Immature natural killer cell (primary cell): ENCODE data around the gene SPOUT1. TPM values are rescaled to one million over a fixed set of nuclear protein-coding genes. Genes with fewer than 3 reads are reported as not detected.
A peak's percentile ranks its signal among the peaks of the same experiment; 100 is the strongest.
"Not testable (repeated sequence)": the region's sequence is repeated elsewhere in the genome, so short reads cannot be mapped to it uniquely, and the experiment has no call there.

Experiments used
- DNase-seq, 3 donors: peaks; one replicate each; pipeline ENCODE4 v3.0.0; 2022; ENCODE audit warnings: mixed read lengths in 1 of 3
- H3K27ac Mint-ChIP-seq, 6 donors: one replicate each; pipeline ENCODE4 v1.8.0; 2020; ENCODE audit warnings: mixed read lengths in 6 of 6, mild to moderate bottlenecking in 5 of 6, inconsistent platforms in 4 of 6, moderate library complexity in 3 of 6
- H3K27me3 Mint-ChIP-seq, 3 donors: one replicate each; pipeline ENCODE4 v1.8.0; 2020 to 2021; ENCODE audit warnings: low read depth in 3 of 3, mild to moderate bottlenecking in 3 of 3, mixed read lengths in 3 of 3, moderate library complexity in 3 of 3, inconsistent platforms in 1 of 3
- H3K36me3 Mint-ChIP-seq, 3 donors: one replicate each; pipeline ENCODE4 v1.8.0; 2020; ENCODE audit warnings: mixed read lengths in 3 of 3, inconsistent platforms in 2 of 3, mild to moderate bottlenecking in 2 of 3
- H3K4me1 Mint-ChIP-seq, 2 donors: one replicate each; pipeline ENCODE4 v1.8.0; 2020; ENCODE audit warnings: inconsistent platforms in 2 of 2, mild to moderate bottlenecking in 2 of 2, mixed read lengths in 2 of 2, moderate library complexity in 1 of 2
- H3K4me3 Mint-ChIP-seq, 5 donors: one replicate each; pipeline ENCODE4 v1.8.0; 2020; ENCODE audit warnings: mild to moderate bottlenecking in 5 of 5, mixed read lengths in 5 of 5, inconsistent platforms in 3 of 5, moderate library complexity in 3 of 5
- H3K9me3 Mint-ChIP-seq, 6 donors: one replicate each; pipeline ENCODE4 v1.8.0; 2020; ENCODE audit warnings: mild to moderate bottlenecking in 6 of 6, mixed read lengths in 6 of 6, inconsistent platforms in 4 of 6, moderate library complexity in 3 of 6
- polyA plus RNA-seq, 3 donors: library from polyadenylated mRNA; unstranded; fragments of 300-500 nt; fragmentation: Illumina TruSeq; gene quantifications; one replicate each; pipeline ENCODE4 v1.2.3, GENCODE V29; 2021

SPOUT1 gene, protein sequence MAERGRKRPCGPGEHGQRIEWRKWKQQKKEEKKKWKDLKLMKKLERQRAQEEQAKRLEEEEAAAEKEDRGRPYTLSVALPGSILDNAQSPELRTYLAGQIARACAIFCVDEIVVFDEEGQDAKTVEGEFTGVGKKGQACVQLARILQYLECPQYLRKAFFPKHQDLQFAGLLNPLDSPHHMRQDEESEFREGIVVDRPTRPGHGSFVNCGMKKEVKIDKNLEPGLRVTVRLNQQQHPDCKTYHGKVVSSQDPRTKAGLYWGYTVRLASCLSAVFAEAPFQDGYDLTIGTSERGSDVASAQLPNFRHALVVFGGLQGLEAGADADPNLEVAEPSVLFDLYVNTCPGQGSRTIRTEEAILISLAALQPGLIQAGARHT
- 10 to 100 TPM; 54.2 to 82.1 (median 64.7) TPM for polyA plus RNA-seq

DNA sequence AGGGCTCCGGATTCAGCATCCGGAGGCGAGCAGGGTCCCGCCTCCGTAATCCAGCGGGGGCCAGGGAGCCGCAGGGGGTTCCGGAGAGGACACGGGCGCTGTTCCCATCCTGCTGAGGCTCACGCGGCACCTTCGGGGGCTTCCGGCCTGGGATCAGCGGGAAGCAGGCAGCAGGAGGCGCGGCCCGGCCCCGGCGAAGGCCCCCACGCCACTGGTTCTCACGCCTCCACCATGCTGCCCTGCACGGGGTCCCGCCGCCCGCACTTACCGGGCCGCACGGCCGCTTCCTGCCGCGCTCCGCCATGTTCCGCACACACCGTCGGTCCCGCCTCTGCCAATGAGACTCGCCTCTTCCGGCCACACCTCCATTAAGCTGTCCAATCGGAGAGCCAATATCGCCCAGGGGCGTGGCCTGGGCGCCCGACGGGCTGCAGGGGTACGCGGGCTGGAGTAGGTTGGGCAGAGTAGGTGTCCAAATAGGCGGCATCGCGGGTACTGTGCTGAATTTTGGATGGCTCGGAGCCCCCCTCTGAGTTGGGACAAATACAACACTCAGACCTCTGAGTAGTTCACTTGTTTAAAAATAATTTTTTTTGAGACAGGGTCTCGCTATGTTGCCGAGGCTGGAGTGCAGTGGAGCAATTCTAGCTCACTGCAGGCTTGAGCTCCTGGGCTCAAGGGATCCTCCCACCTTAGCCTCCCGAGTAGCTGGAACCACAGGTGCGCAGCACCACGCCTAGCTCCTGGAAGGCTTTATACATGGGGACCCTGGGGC, at the start of gene SPOUT1:
Gene SPOUT1 (minus strand): TSS at position 318 of the 775 bp plus-strand sequence. CDS start 14 bp downstream, at position 304.
- Mint-ChIP-seq H3K4me1 (peaks cover 27 to 33% of the 10 kb centered on the region in 2 donors), H3K4me3 (peak within 1 kb of the TSS; percentile 90 to 99 (median 97)), H3K27me3 (peaks cover 2 to 7% (median 2%) of the 10 kb centered on the region in 3 donors), H3K27ac (peak within 1 kb of the TSS; percentile 82 to 98 (median 94)), H3K36me3 (peaks cover 0 to 4% (median 4%) of the 10 kb centered on the region in 3 donors), H3K9me3 (no peaks in the 10 kb centered on the region)
- peak; percentile 92 to 95 (median 93) for DNase-seq

DNA sequence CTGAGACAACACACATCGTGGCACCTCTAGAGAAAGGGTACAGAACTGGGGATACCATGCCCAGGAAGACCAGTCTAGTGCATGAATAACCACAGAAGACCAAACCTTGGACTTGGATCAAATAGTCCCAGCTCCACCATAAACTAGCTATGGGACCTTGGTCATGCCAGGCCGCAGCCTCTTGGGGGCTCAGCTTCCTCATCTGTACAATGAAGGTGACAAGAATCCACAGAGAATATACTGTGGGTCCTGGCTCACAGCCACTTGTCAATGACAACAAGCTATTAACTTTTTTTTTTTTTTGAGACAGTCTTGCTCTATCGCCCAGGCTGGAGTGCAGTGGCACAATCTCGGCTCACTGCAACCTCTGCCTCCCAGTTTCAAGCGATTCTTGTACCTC, 48.3 kb upstream of the SPOUT1 start:
- Mint-ChIP-seq H3K36me3 (no peaks in the 10 kb centered on the region), H3K4me1 (peaks cover 18 to 22% of the 10 kb centered on the region in 2 donors), H3K27ac (no peak overlapping the region), H3K27me3 (peaks cover 6 to 8% (median 7%) of the 10 kb centered on the region in 3 donors), H3K4me3 (no peak overlapping the region), H3K9me3 (no peaks in the 10 kb centered on the region)
- DNase-seq, result no peak

DNA sequence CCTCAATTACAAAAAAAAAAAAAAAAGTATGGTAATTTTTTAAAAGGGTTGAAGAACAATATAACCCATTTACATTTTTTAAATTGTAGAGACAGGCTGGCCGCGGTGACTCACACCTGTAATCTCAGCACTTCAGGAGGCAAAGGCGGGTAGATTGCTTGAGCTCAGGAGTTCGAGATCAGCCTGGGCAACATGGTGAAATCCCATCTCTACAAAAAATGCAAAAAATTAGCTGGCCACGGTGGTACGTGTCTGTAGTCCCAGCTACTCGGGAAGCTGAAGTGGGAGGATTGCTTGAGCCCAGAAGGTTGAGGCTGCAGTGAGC, 41.3 kb upstream of the SPOUT1 start:
- H3K27me3 Mint-ChIP-seq, H3K27ac Mint-ChIP-seq, DNase-seq, H3K4me3 Mint-ChIP-seq, H3K4me1 Mint-ChIP-seq, H3K9me3 Mint-ChIP-seq: not testable (repeated sequence)
- H3K36me3 Mint-ChIP-seq, result peaks cover 0 to 12% (median 4%) of the 10 kb centered on the region in 3 donors

DNA sequence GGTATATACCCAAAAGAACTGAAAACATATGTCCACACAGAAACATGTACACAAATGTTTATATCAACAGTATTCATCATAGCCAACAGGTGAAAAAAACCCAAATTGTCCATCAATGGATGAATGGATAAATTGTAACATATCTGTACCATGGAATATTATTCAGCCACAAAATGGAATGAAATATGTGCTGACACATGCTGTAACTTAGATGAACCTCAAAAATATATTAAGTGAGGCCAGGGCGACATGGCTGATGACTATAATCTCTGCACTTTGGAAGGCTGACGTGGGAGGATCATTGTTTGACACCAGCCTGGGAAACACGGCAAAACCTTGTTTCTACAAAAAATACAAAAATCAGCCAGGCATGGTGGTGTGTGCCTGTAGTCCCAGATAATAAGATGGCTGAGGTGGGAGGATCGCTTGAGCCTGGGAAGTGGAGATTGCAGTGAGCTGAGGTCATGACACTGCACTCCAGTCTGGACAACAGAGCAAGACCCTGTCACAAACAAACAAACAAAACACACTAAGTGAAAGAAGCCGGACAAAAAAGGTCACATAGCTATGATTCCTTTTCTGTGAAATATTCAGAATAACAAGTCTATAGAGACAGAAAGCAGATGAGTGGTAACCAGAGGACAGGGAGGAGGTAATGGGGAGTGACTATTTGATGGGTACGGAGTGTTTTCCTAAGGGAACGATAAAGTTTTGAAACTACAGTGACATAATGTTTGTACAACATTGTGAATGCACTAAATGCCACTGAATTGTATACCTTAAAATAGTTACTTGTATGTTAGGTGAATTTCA, 40.7 kb upstream of the SPOUT1 start:
- Mint-ChIP-seq H3K9me3 (no peaks in the 10 kb centered on the region), H3K4me3 (no peak overlapping the region), H3K27ac (no peak overlapping the region), H3K4me1 (peaks cover 0 to 3% of the 10 kb centered on the region in 2 donors), H3K36me3 (peaks cover 0 to 12% (median 4%) of the 10 kb centered on the region in 3 donors), H3K27me3 (peaks cover 0 to 3% (median 1%) of the 10 kb centered on the region in 3 donors)
- no peak for DNase-seq

DNA sequence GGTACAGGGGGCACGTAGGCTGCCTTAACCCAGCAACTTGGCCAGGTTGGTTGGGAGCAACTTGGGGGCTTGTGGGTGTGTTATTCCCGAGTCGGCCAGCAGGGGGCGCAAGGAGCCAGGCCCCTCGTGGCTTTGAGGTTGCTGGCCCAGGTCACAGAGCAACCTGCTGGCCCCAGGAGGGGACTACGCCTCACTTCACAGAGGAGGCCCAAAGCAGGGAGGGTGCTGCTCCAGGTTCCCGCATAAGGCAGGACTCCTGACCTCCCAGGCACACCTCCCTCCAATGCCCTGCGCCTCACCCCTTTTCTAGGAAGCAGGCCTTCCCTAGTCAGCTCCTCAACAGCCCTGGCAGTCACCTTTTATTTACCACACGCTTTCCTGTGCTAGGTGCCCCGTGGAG, 34.1 kb upstream of the SPOUT1 start:
- Mint-ChIP-seq H3K27ac (peak overlapping the region in 2 of 6 donors; percentile 16 to 62), H3K9me3 (no peaks in the 10 kb centered on the region)
- peak; percentile 73 to 81 (median 78) for DNase-seq

DNA sequence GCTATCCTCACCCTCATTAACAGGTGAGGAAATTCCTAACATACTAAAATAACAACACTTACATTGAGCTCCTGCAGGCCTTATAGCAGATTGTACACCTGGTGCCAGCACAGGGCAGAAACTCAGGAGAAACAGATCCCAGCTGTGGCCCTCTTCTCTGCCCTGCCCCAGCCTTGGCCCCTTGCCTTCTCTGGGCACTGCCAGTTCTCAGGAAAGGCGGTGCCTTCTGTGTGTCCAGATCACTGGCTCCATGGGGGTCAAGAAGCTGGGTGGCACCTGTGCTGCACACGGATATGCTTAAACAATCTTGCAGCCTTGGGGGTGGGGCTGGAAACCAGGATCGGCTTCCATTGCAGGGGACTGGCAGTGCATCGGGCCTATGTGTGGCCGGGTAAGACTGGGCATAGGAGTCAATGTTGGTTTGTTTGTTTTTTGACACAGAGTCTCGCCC, 32.8 kb upstream of the SPOUT1 start:
- Mint-ChIP-seq H3K27me3 (peaks cover 0 to 4% (median 3%) of the 10 kb centered on the region in 3 donors), H3K4me3 (no peak overlapping the region), H3K9me3 (no peaks in the 10 kb centered on the region), H3K36me3 (no peaks in the 10 kb centered on the region), H3K27ac (peak overlapping the region in 1 of 6 donors; percentile 41), H3K4me1 (peaks cover 0 to 5% of the 10 kb centered on the region in 2 donors)
- no peak for DNase-seq

More for the DNA sequence above, 34.1 kb upstream of the SPOUT1 start:
- Mint-ChIP-seq H3K36me3 (no peaks in the 10 kb centered on the region), H3K4me1 (peaks cover 0 to 5% of the 10 kb centered on the region in 2 donors), H3K27me3 (peaks cover 0 to 4% (median 3%) of the 10 kb centered on the region in 3 donors), H3K4me3 (no peak overlapping the region)

DNA sequence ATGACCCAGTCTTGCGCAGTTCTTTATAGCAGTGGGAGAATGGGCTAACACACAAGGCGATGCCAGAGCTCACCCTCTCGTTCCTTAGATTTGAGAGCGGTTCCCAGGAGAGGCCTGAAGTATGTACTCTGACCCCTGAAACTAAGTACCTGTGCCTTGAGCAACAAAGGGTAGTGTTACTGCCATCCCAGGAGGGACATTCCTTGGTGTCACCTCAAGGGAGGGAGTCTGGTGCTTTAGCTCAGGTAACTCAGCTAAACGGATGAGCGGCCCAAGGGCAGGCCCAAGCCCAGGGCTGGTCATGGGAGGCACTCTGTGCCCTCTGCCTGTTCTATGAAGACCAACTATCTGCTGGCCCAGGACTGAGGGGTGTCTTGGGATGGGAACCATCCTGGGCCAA, 31.9 kb upstream of the SPOUT1 start:
- no peak overlapping the region for H3K27ac Mint-ChIP-seq
- H3K4me3 Mint-ChIP-seq, result no peak overlapping the region
- H3K9me3 Mint-ChIP-seq, result no peaks in the 10 kb centered on the region
- H3K27me3 Mint-ChIP-seq, result peaks cover 0 to 4% (median 3%) of the 10 kb centered on the region in 3 donors
- no peak for DNase-seq
- H3K4me1 Mint-ChIP-seq, result peaks cover 0 to 5% of the 10 kb centered on the region in 2 donors
- no peaks in the 10 kb centered on the region for H3K36me3 Mint-ChIP-seq

DNA sequence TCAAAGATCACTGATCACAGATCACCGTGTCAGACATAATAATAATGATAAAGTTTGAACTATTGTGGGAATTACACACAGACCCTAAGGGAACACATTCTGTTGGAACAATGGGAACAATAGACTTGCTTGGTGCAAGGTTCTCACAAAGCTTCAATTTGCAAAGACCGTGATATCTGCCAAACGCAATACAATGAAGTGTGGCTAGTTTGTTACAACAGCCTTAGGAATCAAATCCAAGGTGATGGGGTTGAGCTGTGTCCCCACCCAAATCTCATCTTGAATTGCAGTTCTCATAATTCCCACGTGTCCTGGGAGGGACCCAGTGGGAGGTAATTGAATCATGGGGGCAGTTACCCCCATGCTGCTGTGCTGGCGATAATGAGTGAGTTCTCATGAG, 31.3 kb upstream of the SPOUT1 start:
- no peak for DNase-seq
- Mint-ChIP-seq H3K27ac (no peak overlapping the region), H3K4me1 (peaks cover 0 to 4% of the 10 kb centered on the region in 2 donors), H3K9me3 (no peaks in the 10 kb centered on the region), H3K27me3 (peaks cover 0 to 3% (median 3%) of the 10 kb centered on the region in 3 donors), H3K4me3 (no peak overlapping the region), H3K36me3 (no peaks in the 10 kb centered on the region)

DNA sequence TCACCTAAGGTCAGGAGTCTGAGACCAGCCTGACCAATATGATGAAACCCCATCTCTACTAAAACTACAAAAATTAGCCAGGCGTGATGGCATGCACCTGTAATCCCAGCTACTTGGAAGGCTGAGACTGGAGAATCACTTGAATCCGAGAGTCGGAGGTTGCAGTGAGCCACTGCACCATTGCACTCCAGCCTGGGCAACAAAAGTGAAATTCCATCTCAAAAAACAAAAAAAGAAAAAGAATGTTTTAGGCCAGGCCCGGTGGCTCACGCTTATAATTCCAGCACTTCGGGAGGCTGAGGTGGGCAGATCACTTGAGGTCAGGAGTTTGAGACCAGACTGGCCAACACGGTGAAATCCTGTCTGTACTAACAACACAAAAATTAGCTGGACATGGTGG, 28.9 kb upstream of the SPOUT1 start:
- H3K4me1 Mint-ChIP-seq, H3K9me3 Mint-ChIP-seq, H3K27ac Mint-ChIP-seq, H3K27me3 Mint-ChIP-seq, H3K36me3 Mint-ChIP-seq, H3K4me3 Mint-ChIP-seq, DNase-seq: not testable (repeated sequence)

DNA sequence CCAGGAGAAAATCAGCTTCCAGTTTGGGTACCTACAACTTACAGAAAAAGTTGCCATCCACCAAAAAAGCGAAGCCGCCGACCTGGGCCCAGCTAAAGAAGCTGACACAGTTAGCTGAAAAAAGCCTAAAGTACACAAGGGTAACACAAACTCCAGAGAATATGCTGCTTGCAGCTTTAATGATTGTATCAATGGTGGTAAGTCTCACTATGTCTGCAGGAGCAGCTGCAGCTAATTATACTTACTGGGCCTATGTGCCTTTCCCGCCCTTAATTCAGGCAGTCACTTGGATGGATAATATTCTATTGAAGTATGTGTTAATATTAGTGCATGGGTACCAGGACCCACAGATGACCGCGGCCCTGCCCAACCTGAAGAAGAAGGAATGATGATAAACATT, 24.9 kb upstream of the SPOUT1 start:
- not testable (repeated sequence) for H3K4me3 Mint-ChIP-seq, H3K27me3 Mint-ChIP-seq, H3K27ac Mint-ChIP-seq, H3K4me1 Mint-ChIP-seq, DNase-seq
- Mint-ChIP-seq H3K9me3 (peaks cover 0 to 14% (median 9%) of the 10 kb centered on the region in 6 donors), H3K36me3 (peaks cover 13 to 18% (median 18%) of the 10 kb centered on the region in 3 donors)

DNA sequence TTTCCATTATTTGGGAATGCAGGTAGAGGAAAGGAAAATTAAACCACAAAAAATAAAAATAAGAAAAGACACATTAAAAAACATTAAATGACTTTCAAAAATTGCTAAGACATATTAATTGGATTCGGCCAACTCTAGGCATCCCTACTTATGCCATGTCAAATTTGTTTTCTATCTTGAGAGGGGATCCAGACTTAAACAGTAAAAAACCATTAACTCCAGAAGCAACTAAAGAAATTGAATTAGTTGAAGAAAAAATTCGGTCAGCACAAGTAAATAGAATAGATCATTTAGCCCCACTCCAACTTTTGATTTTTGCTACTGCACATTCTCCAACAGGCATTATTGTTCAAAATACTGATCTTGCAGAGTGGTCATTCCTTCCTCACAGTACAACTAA, 23.1 kb upstream of the SPOUT1 start:
- not testable (repeated sequence) for DNase-seq, H3K27ac Mint-ChIP-seq, H3K27me3 Mint-ChIP-seq, H3K4me3 Mint-ChIP-seq, H3K4me1 Mint-ChIP-seq
- peaks cover 0 to 14% (median 9%) of the 10 kb centered on the region in 6 donors for H3K9me3 Mint-ChIP-seq
- H3K36me3 Mint-ChIP-seq, result peaks cover 13 to 18% (median 18%) of the 10 kb centered on the region in 3 donors

DNA sequence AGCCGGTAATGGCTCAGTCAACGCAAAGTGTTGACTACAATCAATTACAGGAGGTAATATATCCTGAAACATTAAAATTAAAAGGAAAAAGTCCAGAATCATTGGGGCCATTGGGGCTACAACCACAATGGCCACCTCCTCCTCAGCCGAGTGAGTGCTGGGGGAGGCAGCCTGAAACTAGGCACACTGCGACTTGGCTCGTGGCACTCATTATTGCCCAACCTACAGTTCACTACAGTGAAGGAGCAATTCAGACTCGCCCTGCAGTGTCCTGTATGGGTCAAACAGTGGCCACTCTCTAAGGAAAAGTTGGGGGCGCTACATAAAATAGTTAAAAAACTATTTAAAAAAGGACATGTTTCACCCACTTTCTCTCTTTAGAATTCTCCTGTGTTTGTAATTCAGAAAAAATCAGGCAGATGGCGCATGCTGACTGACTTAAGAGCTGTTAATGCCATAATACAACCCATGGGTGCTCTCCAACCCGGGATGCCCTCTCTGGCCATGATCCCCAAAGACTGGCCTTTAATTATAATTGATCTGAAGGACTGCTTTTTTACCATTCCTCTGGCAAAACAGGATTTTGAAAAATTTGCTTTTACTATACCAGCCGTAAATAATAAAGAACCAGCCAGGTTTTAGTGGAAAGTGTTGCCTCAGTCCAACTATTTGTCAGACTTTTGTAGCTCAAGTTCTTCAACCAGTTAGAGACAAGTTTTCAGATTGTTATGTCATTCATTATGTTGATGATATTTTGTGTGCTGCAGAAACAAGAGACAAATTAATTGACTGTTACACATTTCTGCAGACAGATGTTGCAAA, 22.4 kb upstream of the SPOUT1 start:
- H3K9me3 Mint-ChIP-seq, result peaks cover 0 to 14% (median 9%) of the 10 kb centered on the region in 6 donors
- H3K27me3 Mint-ChIP-seq, H3K4me3 Mint-ChIP-seq, H3K4me1 Mint-ChIP-seq, H3K27ac Mint-ChIP-seq: not testable (repeated sequence)
- DNase-seq, result peak in 2 of 3 donors; percentile 17 to 20
- H3K36me3 Mint-ChIP-seq, result peaks cover 13 to 18% (median 18%) of the 10 kb centered on the region in 3 donors

DNA sequence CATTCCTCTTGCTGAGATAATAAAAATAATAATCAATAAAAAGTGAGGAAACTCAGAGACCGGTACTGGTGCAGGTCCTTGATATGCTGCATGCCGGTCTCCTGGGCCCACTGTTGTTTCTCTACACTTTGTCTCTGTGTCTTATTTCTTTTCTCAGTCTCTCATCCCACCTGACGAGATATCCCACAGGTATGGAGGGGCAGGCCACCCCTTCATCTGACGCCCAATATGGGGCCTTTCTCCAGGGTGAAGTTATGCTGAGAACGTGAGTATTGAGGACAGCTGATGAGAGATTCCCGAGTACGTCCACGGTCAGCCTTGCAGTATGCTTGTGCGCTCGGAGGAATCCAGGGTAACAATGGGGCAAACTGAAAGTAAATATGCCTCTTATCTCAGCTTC, 21.4 kb upstream of the SPOUT1 start:
- H3K4me3 Mint-ChIP-seq, DNase-seq, H3K27me3 Mint-ChIP-seq, H3K27ac Mint-ChIP-seq, H3K4me1 Mint-ChIP-seq: not testable (repeated sequence)
- H3K9me3 Mint-ChIP-seq, result peaks cover 0 to 14% (median 9%) of the 10 kb centered on the region in 6 donors
- H3K36me3 Mint-ChIP-seq, result peaks cover 13 to 18% (median 18%) of the 10 kb centered on the region in 3 donors
